Heart right ventricle (tissue), 16 donors: ENCODE measurements around the gene SRP68. TPM values are rescaled to one million over a fixed set of nuclear protein-coding genes. Genes with fewer than 3 reads are reported as not detected.

Experiments used
- ATAC-seq, 8 donors: fragments of 200-7000 bp; cut with Tn5 transposase; one replicate each; pipeline ENCODE4 v1.9.1; 2020; ENCODE audit warnings: mild to moderate bottlenecking in 8 of 8, moderate library complexity in 8 of 8, moderate number of reproducible peaks in 1 of 8
- DNase-seq, 2 donors: peaks; one replicate each; pipeline ENCODE4 v3.0.0-alpha.2; 2020
- H3K27ac ChIP-seq, 10 donors: fragments of 200-600 bp; sonication (generic) in 2 of 10; one replicate each; pipeline versions ENCODE4 v1.5.0 to v1.8.0; 2020 to 2022; ENCODE audit warnings: mild to moderate bottlenecking in 3 of 10
- H3K27me3 ChIP-seq, 7 donors: fragments of 200-600 bp; one replicate each; pipeline ENCODE4 v1.8.0; 2021 to 2022; ENCODE audit warnings: mild to moderate bottlenecking in 2 of 7
- H3K36me3 ChIP-seq, 9 donors: fragments of 200-600 bp; sonication (generic) in 1 of 9; one replicate each; pipeline versions ENCODE4 v1.5.0 to v1.8.0; 2020 to 2022; ENCODE audit warnings: mild to moderate bottlenecking in 2 of 9
- H3K4me1 ChIP-seq, 9 donors: fragments of 200-600 bp; sonication (generic) in 1 of 9; one replicate each; pipeline versions ENCODE4 v1.5.0 to v1.8.0; 2020 to 2022; ENCODE audit warnings: mild to moderate bottlenecking in 4 of 9
- H3K4me3 ChIP-seq, 10 donors: fragments of 200-600 bp; sonication (generic) in 2 of 10; one replicate each; pipeline versions ENCODE4 v1.5.0 to v1.8.0; 2020 to 2022; ENCODE audit warnings: mild to moderate bottlenecking in 7 of 10, moderate library complexity in 2 of 10
- H3K9me3 ChIP-seq, 11 donors: fragments of 200-600 bp in 10 of 11; sonication (generic) in 2 of 11; one replicate each; pipeline versions ENCODE4 v1.5.0 to v1.8.0; 2013 to 2022; ENCODE audit warnings: mild to moderate bottlenecking in 2 of 11, control low read depth in 1 of 11, moderate library complexity in 1 of 11
- CTCF ChIP-seq, 9 donors: fragments of 200-600 bp; sonication (generic) in 2 of 9; IDR thresholded peaks; one replicate each; pipeline versions ENCODE4 v1.5.0 to v1.8.0; 2021 to 2022; ENCODE audit warnings: antibody characterized with exemption in 9 of 9, mild to moderate bottlenecking in 5 of 9, moderate library complexity in 1 of 9
- WGBS, 2 donors: extraction: QIAGEN DNeasy Blood & Tissue Kit; methylation state at CpG; one replicate each; pipeline ENCODE4 v1.1.7; 2013; ENCODE audit warnings: inconsistent platforms in 1 of 2; 5-methylcytosine and 5-hydroxymethylcytosine counted together
- intact Hi-C, 10 donors: fragments of 100-400 bp; cut with DNase I; formaldehyde crosslinking; loops; one replicate each; pipeline versions ENCODE4 v1.11.1 to v1.14.2; 2022
- polyA plus RNA-seq, 2 donors: library from polyadenylated mRNA; stranded (reverse); fragments of 200-250 nt; gene quantifications; one replicate each; pipeline ENCODE4 v1.2.3, GENCODE V29; 2013
- total RNA-seq, 10 donors: library from RNA; stranded (reverse); fragmentation: NEBNext Ultra II Directional in 3 of 10; extraction: Animal tissue kit (Norgen Biotek cat#: 25700) in 3 of 10; gene quantifications; one replicate each; pipeline versions ENCODE4 v1.2.1 to v1.2.4, GENCODE V29; 2021 to 2023
- donor health status: Arrhythmogenic right ventricular cardiomyopathy.
- donor health status: ischemic (EF 13 %, LVEDD 7.1; RV severe dilation, severe dysfunction).
- donor health status: healthy with polysubstance abuse.
- donor health status: DM: no; HTN: yes; CAD: no.
- donor health status: DM: no; HTN: no; CAD: no.
- donor health status: ischemic (EF 25% LVEDD 6.9; RV normal size, moderate dysfunction).
- donor health status: ischemic (EF 25% LVEDD 5.7; RV mildly dilated, moderate dysfunction).
- donor health status: healthy.
- donor health status: DM: yes; HTN: yes; CAD: no.
- donor health status: Ischemic cardiomyopathy.
- donor health status: ischemic (EF 35%, LVEDD 5.7; RV mildly dilated, moderate dysfunction).
- donor health status: nonischemic (EF 11% LVEDD 7.7; RV severe dilation, severe dysfunction).
- donor health status: DM: yes; HTN: yes; CAD: no.
- donor health status: PGD.
- donor health status: ischemic (EF 29% LVEDD 5.4; RV normal size, mild dysfunction).
- donor health status: nonischemic (EF 23%, LVEDD 6.1; RV moderate dilation, normal function).

Gene SRP68
- total and polyA plus RNA-seq, 12 donors, result 26.2 to 69.7 (median 61.7) TPM

DNA sequence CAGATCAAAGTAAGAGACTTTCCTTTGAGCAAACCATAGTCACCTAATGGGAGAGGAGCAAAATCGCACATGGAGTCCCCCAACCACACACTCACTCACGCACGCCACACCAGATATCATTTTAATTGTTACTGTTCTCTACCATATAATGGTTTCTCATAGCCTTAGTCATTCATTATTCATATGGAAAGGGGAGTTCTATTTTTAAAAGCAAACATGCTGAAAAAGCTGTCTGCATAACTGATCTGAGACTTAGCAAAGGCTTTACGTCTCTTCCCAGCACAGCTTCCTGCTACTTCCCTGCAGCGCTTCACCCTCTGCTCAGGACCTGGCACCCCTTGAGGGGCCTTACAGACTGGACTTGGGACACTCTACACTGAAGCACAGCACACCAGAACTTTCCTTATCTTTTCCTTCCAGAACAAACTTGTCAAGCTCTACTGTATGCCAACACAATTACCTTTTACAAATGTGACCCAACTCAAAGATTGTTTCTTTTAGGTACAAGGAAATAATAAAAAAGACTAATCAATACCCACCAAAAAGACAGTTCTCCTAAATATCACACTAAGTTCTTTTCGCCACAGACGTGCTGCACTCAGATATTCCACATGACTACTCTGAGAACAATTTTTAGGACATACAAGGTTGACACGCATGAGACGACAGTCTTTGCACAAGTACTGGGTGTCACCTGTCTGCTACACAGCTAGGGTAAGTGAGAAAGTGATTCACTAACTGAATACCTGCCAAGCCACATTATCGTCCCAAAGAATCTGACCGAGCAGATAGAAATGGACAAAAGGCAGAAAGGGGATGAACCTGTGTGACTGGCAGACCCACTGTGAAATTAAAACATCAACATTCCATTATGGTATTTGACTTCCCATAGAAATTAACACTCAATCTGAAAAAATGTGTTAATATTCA, 21.5 kb downstream of the SRP68 start:
- H3K27me3 ChIP-seq, result no peaks in the 10 kb centered on the region
- H3K4me1 ChIP-seq, result peaks cover 0 to 3% (median 0%) of the 10 kb centered on the region in 9 donors
- H3K4me3 ChIP-seq, result no peak overlapping the region
- no peak overlapping the region for H3K27ac ChIP-seq
- H3K36me3 ChIP-seq, result peaks cover 0 to 100% (median 72%) of the 10 kb centered on the region in 9 donors
- no peaks in the 10 kb centered on the region for H3K9me3 ChIP-seq
- intact Hi-C loops, result no loop called here
- 91 to 94% methylated on average over 11 of the region's 11 CpGs for WGBS, 2 donors
- TF ChIP-seq CTCF (IDR thresholded peaks at IDR 0.05), result no peak
- DNase-seq (no peak), ATAC-seq (no peak)

- ATAC-seq (no peak), DNase-seq (no peak)
- Histone ChIP-seq H3K36me3 (peaks cover 5 to 100% (median 77%) of the 10 kb centered on the region in 9 donors), H3K4me1 (peaks cover 0 to 3% (median 0%) of the 10 kb centered on the region in 9 donors), H3K9me3 (no peaks in the 10 kb centered on the region), H3K4me3 (no peak overlapping the region), H3K27me3 (no peaks in the 10 kb centered on the region), H3K27ac (no peak overlapping the region)
- 94% methylated on average over 15 of the region's 15 CpGs for WGBS, 2 donors
- no peak for TF ChIP-seq CTCF (IDR thresholded peaks at IDR 0.05)
- intact Hi-C loops, result no loop called here
Observed at GRCh38 chr17:76049836-76050537, 22.3 kb downstream of the SRP68 start.

GRCh38 chr17:76049239-76049638, 23.1 kb downstream of the SRP68 start:
- H3K36me3 ChIP-seq, result peaks cover 5 to 100% (median 77%) of the 10 kb centered on the region in 9 donors
- no peak overlapping the region for H3K4me3 ChIP-seq
- H3K4me1 ChIP-seq, result peaks cover 0 to 3% (median 0%) of the 10 kb centered on the region in 9 donors
- no peaks in the 10 kb centered on the region for H3K27me3 ChIP-seq
- no peak for DNase-seq
- no peak for TF ChIP-seq CTCF (IDR thresholded peaks at IDR 0.05)
- no peak for ATAC-seq
- H3K9me3 ChIP-seq, result no peaks in the 10 kb centered on the region
- no peak overlapping the region for H3K27ac ChIP-seq
- 83 to 88% methylated on average over 3 of the region's 3 CpGs for WGBS, 2 donors
- intact Hi-C loops, result no loop called here

DNA sequence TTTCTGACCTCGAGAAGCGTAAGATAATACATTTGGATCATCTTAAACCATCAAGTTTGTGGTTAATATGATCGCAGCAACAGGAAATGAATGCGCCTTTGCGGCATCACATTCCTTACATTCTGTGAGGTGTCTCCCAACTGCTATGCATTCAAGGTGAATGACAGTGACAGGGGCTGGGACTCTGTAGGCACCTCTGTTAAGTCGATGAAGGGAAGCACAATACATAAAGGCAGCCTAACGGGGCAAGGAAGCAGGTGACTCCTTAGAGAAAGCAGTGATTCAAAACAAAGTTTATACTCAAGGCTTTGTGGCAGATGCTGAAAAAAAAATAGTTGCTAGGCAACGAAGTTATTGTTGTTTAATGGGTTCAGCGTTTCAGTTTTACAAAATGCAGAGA, 23.6 kb downstream of the SRP68 start:
- H3K9me3 ChIP-seq, result no peaks in the 10 kb centered on the region
- H3K27ac ChIP-seq, result no peak overlapping the region
- DNase-seq (no peak), ATAC-seq (no peak)
- H3K36me3 ChIP-seq, result peaks cover 5 to 100% (median 78%) of the 10 kb centered on the region in 9 donors
- H3K4me3 ChIP-seq, result no peak overlapping the region
- TF ChIP-seq CTCF (IDR thresholded peaks at IDR 0.05), result no peak
- intact Hi-C loops, result no loop called here
- H3K27me3 ChIP-seq, result no peaks in the 10 kb centered on the region
- WGBS, 2 donors, result 85 to 87% methylated on average over 9 of the region's 9 CpGs
- peaks cover 0 to 3% (median 0%) of the 10 kb centered on the region in 9 donors for H3K4me1 ChIP-seq
